GM19467 (cell line): ENCODE results near the gene NUDT5.

ENCODE experiments used
- ATAC-seq: cut with Tn5 transposase; IDR thresholded peaks from one replicate; pipeline ENCODE4 v1.9.1; 2021; ENCODE audit warnings: mild to moderate bottlenecking, moderate library complexity; ENCODE audit not compliant: unreplicated experiment

The NUDT5 gene

GRCh38 chr10:12165999-12166775 is 29.5 kb downstream of the NUDT5 start:
- ATAC-seq: no peak

DNA sequence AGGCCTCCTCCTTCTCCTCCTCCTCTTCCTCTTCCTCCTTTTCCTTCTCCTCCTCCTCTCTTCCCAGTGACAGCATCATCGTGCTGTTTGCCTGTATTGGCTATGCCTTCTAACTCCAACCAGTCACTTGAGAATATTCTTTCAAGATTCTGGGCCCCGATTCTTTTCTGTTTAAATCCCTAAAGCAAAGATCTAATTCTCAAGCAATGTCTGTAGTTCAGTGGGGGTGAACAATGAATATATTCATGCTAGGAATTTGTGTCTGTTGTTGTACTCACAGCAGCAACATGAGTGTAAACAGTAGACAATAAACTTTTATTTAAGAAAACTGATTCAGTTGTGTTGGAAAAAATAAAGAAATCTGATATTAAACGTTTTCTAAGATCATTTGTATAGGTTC is 30.7 kb downstream of the NUDT5 start:
- ATAC-seq: no peak

DNA sequence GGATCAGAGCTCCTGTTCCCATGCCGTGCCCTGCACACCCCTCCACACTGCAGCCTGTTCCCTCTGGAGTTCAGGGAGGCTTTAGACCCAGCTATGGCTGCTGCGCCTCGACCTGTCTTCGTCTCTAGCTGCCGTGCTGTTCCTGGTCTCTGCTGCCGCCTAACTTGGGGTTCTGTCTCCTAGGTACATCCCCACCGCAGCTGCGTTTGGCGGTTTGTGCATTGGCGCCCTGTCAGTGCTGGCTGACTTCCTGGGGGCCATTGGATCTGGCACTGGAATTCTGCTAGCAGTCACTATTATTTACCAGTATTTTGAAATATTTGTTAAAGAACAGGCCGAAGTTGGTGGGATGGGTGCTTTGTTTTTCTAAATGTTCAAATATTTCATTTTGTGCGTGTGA is 31.6 kb downstream of the NUDT5 start:
- ATAC-seq: no peak

- ATAC-seq: no peak
These were observed 32.8 kb downstream of the NUDT5 start for GRCh38 chr10:12162927-12163326.

DNA sequence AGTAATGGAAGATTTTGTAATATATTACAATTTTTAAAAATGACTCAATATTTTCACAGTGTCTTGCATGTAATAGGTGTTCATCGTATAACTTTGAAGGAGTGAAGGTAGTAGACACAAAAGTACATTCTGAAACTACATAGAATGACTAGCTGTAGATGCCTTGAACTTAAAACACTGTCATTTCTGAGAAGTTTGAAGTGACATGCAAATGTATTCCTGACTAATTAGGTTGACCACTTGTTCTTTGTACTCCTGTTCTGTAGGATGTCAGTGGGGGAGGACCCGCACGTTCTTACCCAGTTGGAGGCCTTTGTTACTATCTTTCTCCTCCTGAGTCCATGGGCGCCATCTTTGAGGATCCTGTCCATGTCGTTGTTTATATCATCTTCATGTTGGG is 35.0 kb downstream of the NUDT5 start:
- ATAC-seq: no peak

GRCh38 chr10:12158111-12158510 is 37.6 kb downstream of the NUDT5 start:
- ATAC-seq: no peak

DNA sequence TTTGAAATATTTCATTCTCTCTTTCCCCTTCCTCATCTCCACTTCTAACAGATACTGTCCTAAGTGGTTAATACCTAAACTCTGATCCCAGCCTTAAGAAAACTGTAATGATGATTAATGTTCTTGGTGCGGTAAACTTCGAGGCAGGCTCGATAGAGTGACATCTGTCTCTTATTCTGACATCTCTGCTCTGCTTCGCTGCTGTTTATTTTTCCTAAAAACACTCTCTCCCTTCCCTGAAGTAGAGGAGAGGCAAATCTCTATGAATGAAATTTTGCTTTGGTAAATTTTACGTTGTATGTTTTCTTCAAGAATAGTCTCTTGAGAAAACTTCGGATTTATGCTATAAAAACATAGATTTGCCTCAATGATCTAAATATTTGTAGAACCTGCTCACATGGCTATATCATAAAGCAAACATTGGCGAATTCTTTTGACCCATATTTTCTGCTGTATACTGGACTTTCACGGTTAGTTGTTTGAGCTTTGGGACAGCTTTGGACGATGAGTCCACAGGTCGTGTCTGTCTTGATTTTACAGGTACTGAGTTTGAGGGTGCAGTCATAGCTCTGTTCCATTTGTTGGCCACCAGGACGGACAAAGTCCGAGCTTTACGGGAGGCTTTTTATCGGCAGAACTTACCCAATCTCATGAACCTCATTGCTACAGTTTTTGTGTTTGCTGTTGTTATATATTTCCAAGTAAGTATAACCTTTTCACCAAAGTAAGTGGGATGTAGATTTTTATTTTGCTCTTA is 39.1 kb downstream of the NUDT5 start:
- ATAC-seq: no peak

DNA sequence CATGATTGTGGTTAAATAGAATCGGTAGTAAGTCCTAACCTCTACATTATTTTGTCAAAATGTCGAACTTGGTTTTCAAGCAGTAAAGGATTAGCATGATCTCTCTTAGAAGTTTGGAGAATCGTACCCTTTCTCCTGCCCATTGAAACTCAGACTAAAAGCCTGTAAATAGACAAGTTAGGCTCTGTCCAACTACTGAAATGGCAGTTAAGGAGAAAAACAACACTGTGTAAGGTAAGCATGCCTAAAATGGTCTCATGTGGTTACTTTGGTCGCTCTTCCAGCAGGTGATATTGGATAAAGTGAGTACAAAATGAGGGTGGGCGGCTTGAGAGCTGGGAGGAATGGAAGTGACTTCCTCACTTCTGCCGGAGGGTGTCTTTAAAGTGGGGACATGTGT is 41.2 kb downstream of the NUDT5 start:
- no peak for ATAC-seq

DNA sequence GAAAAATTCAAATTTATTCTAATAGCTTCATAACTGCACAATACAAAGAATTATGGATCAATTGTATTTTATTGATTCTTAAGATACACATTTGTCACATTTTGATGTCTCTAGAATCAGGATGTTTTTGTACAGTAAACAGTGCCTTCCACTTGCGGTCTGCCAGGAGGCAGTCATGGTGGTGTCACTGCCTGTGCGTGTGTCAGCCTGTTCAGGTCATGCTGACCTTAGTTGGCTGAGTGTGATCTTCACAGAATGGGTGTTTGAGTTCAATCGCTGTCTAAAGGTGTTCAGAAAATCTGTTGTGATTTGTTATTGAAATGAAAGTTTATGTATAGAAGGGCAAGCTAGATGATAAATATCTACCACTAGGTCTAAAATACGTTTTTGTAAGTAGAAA is 45.5 kb downstream of the NUDT5 start:
- ATAC-seq: no peak

DNA sequence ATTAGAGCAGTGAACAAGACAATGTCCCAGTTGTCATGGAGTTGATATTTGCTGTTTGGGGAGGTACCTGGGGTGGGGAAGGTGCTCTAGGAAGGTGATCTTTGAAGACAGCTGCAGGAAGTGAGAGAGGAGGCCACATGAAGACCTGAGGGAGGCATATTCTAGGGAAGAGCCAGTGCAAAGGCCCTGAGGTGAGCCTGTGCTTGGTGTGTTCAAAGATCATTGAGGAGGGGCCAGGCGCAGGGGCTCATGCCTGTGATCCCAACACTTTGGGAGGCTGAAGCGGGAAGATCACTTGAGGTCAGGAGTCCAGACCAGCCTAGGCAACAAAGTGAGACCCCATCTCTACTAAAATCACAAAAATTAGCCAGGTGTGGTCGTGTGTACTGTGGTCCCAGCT is 51.2 kb downstream of the NUDT5 start:
- no peak for ATAC-seq

DNA sequence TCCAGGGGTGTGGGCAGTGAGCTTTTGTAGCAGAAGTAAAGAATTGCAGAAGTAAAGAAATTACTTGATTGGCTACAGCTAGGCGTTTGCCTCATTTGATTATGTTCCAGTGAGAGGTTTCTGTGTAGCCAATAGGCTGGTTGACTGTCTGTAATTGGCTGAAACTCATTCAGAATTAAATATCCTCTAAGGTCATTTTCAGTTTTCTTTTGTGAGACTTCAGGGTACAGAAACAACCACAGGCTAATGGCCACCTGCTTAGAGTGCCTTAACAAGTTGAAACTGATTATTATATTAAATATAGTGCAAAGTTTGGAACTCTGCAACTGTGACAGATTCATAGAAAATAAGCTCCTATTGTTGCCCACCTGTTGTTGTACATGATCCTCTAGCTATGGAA is 55.7 kb downstream of the NUDT5 start:
- ATAC-seq: no peak

DNA sequence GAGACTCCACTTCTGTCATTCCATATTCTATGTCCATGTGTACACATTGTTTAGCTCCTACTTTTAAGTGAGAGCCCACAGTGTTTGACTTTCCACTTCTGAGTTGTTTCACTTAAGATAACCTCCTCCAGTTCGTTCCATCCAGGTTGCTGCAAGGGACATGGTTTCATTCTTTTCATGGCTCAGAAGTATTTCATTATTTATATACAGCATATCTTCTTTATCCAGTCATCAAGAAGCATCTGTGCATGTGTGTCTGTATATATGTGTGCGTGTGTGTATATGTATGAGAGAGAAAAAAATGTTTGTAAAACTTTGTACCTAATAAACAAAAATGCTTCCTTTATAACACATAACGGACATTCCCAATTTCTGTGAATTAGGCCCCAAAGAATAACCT is 60.1 kb downstream of the NUDT5 start:
- ATAC-seq: no peak

DNA sequence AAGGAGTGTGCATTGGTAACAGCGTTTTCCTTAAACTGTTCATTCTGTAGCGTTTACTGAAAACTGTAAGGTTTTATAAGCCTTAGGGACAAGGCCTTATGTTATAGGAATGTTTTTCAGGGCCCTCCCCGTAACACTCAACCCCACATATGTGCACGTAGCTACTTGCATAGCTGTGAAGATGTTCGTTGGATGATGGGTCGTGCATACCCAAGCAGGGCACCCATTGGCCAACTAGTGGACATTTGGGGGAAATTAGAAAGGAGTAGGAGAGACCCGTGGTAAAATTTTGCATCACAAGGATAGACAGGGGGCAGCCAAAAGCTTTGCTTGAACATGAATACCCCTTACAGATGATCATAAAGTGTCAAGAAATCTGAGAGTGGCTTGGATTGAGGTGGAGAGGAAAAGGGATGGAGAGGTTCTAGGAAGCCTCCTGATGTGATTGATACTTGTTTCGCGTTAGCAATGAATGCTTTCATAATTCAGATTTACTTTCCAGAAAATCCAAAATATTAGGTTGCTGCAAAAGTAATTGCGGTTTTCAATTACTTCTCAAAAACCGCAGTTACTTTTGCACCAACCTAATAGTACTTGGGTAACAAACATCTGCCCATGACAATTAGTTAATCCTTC is 65.3 kb downstream of the NUDT5 start:
- ATAC-seq: peak; percentile 39

DNA sequence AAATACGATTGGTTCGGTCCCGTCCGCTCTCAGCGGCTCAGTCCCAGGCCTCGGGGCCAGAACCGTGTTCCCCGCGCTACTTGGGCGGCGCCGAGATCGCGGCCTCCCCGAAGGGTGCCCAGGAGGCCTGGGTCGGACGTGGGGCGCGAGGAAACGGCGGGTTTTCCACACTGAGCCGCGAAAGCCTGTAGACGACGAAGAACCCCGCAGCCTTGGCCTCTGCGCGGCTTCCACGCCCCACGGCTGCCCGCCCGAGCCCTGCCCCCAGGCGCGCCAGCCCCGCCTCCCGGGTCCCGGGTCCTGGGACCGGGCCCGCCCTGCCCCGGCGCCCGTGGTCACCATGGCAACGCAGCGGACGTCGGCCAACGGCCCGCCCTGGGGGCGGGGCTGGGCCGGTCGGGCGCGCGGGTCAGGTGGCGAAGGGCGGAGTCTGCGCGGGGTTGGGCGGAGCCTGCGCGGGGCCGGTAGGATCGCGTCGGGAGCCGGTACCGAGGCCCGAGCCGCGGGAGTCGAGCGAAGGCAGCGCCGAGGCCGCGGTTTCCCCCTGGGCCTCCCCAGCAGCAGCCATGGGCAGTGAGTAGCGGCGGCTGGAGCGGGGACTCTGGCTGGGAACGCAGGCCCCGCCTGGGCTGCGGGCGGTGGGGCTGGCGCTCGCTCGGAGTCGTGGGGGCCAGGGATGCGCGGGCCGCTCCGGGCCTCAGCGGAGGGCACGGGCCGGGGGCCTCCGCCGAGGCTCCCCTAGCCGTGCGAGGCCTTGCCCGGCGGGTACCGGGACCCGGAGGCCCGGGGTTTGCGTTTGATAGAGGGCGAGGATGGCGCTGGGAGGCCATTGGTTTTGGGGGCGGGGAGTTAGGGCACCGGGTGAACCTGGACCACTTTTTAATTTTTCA is 66.2 kb downstream of the NUDT5 start, which contains the start of gene SEC61A2:
Gene SEC61A2 (plus strand): TSS at position 456 of the 890 bp plus-strand sequence. CDS start 111 bp downstream, at position 567.
- ATAC-seq: peak; percentile 86

DNA sequence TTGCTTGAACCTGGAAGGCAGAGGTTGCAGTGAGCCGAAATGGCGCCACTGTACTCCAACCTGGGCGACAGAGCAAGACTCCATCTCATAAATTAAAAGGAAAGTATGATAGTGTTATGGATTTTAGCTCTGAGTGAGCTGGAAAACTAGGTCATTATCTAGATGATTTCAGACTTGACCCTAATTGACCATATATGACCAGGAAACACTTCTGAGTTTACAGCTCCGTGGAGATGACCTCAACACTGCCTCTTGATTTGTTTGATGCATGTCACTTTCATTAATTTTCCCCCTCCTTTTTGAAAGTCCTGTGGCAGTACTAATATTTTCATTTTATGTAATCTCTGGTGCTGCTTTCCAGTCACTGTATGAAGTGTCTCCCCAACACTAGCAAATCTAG is 74.0 kb downstream of the NUDT5 start:
- no peak for ATAC-seq
